ENCODE measurements around the gene TRIP6.
"Not testable (repeated sequence)": the region's sequence is repeated elsewhere in the genome, so short reads cannot be mapped to it uniquely, and the experiment has no call there.

- TF ChIP-seq CTCF (conservative IDR thresholded peaks at IDR 0.05; ENCODE audit: low read depth in 2 of 2); EZH2 (IDR thresholded peaks at IDR 0.05; ENCODE audit: low read depth, unreplicated experiment); EZH2phosphoT487 (IDR thresholded peaks at IDR 0.05; ENCODE audit: unreplicated experiment); JUNB (IDR thresholded peaks at IDR 0.05; ENCODE audit: unreplicated experiment); REST (IDR thresholded peaks at IDR 0.05; ENCODE audit: unreplicated experiment); POLR2AphosphoS5 (IDR thresholded peaks at IDR 0.05; ENCODE audit: low read depth); STAT1 (IDR thresholded peaks at IDR 0.05; ENCODE audit: unreplicated experiment): not testable (repeated sequence)
These were observed 12.3 kb upstream of the TRIP6 start for GRCh38 chr7:100854899-100855298.

Data from GM23338 (cell line).